ENCODE data around the gene DIS3L2. TPM values are rescaled to one million over a fixed set of nuclear protein-coding genes. Genes with fewer than 3 reads are reported as not detected.

Gene DIS3L2
- polyA plus RNA-seq, 1 experiment: 8.2 TPM

- no peak overlapping the region for H3K4me3 ChIP-seq (ENCODE audit: low read depth, low read length)
- ChIA-PET POLR2A (interaction anchor here (0.9 kb wide), 1 partner anchor 52 kb away, joined by 4 read pairs; the partner anchor contains the start of gene DIS3L2), CTCF (no interaction called here)
- peak overlapping the region; percentile 22 for H3K27ac ChIP-seq (ENCODE audit: low read depth, low read length)
- TF ChIP-seq, protein P1, sequence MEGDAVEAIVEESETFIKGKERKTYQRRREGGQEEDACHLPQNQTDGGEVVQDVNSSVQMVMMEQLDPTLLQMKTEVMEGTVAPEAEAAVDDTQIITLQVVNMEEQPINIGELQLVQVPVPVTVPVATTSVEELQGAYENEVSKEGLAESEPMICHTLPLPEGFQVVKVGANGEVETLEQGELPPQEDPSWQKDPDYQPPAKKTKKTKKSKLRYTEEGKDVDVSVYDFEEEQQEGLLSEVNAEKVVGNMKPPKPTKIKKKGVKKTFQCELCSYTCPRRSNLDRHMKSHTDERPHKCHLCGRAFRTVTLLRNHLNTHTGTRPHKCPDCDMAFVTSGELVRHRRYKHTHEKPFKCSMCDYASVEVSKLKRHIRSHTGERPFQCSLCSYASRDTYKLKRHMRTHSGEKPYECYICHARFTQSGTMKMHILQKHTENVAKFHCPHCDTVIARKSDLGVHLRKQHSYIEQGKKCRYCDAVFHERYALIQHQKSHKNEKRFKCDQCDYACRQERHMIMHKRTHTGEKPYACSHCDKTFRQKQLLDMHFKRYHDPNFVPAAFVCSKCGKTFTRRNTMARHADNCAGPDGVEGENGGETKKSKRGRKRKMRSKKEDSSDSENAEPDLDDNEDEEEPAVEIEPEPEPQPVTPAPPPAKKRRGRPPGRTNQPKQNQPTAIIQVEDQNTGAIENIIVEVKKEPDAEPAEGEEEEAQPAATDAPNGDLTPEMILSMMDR (IDR thresholded peaks at IDR 0.05; ENCODE audit: low read depth, low read length): no peak
- peak; percentile 91 for DNase-seq (ENCODE audit: low read depth, low spot score)
- H3K9me3 ChIP-seq (ENCODE audit: control insufficient read depth, insufficient read depth, low read length): no peaks in the 10 kb centered on the region
- no peaks in the 10 kb centered on the region for H3K27me3 ChIP-seq (ENCODE audit: control insufficient read depth, insufficient read depth, low read length)
These were observed 52.3 kb downstream of the DIS3L2 start for GRCh38 chr2:232013701-232014353.

- ChIA-PET CTCF (no interaction called here), POLR2A (no interaction called here)
- Histone ChIP-seq H3K9me3 (ENCODE audit: control insufficient read depth, insufficient read depth, low read length) (no peaks in the 10 kb centered on the region), H3K4me3 (ENCODE audit: low read depth, low read length) (no peak overlapping the region), H3K27me3 (ENCODE audit: control insufficient read depth, insufficient read depth, low read length) (no peaks in the 10 kb centered on the region), H3K27ac (ENCODE audit: low read depth, low read length) (no peak overlapping the region)
- TF ChIP-seq, protein P1 (IDR thresholded peaks at IDR 0.05; ENCODE audit: low read depth, low read length): no peak
- no peak for DNase-seq (ENCODE audit: low read depth, low spot score)
These were observed 53.2 kb downstream of the DIS3L2 start for GRCh38 chr2:232014681-232015080.

DNA sequence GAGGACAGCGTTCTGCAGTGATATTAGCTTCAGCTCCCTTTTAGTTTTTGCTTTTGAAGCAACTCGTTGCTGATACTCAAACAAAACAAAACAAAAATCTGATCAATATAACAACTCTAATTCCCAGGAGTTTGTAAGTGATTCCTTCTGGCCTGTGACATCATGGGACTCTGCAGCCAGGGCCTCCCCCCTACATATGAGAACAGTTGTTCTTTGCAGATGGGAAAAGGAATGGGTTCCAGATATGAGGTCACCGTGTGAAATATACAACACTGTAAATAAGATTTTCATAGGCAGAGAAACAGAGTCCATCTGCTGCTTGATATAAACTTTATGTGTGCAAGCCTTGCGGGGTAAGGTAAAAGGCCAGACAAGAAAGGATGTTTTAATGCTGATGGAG is 56.7 kb downstream of the DIS3L2 start:
- no peak overlapping the region for H3K27ac ChIP-seq (ENCODE audit: low read depth, low read length)
- ChIA-PET POLR2A (interaction anchor here (1.3 kb wide), 1 partner anchor 57 kb away, joined by 3 read pairs; the partner anchor contains the start of gene DIS3L2), CTCF (no interaction called here)
- no peaks in the 10 kb centered on the region for H3K9me3 ChIP-seq (ENCODE audit: control insufficient read depth, insufficient read depth, low read length)
- no peak overlapping the region for H3K4me3 ChIP-seq (ENCODE audit: low read depth, low read length)
- TF ChIP-seq, protein P1 (IDR thresholded peaks at IDR 0.05; ENCODE audit: low read depth, low read length): no peak
- DNase-seq (ENCODE audit: low read depth, low spot score): peak; percentile 18
- H3K27me3 ChIP-seq (ENCODE audit: control insufficient read depth, insufficient read depth, low read length): no peaks in the 10 kb centered on the region

DNA sequence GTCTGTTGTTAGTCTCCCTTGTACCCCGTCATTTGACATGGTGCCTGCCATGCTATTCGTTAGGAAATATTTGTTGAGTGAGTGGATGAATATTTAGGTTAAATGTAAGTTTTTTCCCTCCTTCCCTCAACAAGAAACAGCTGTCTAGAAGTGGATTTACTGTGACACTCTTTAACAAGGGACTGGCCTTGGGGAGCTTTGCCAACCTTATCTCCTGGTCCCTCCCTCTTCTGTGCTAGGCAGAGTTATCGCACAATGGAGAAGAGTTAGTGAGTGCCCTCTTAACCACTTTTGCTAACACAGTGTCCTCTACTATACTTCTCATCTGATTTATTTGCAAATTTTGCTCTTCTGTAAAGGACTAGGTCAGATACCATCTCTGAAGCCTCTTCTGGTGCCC is 61.2 kb downstream of the DIS3L2 start:
- TF ChIP-seq, protein P1 (IDR thresholded peaks at IDR 0.05; ENCODE audit: low read depth, low read length): no peak
- Histone ChIP-seq H3K27me3 (ENCODE audit: control insufficient read depth, insufficient read depth, low read length) (no peaks in the 10 kb centered on the region), H3K9me3 (ENCODE audit: control insufficient read depth, insufficient read depth, low read length) (no peaks in the 10 kb centered on the region), H3K4me3 (ENCODE audit: low read depth, low read length) (no peak overlapping the region), H3K27ac (ENCODE audit: low read depth, low read length) (no peak overlapping the region)
- ChIA-PET CTCF (interaction anchor here (0.7 kb wide), 1 partner anchor 304 kb away, joined by 3 read pairs; no protein-coding TSS in a partner anchor), POLR2A (no interaction called here)
- DNase-seq (ENCODE audit: low read depth, low spot score): no peak

GRCh38 chr2:232023426-232023825 is 61.9 kb downstream of the DIS3L2 start:
- ChIA-PET POLR2A (no interaction called here), CTCF (interaction anchor here (0.7 kb wide), 1 partner anchor 10 kb away, joined by 3 read pairs; no protein-coding TSS in a partner anchor)
- Histone ChIP-seq H3K27ac (ENCODE audit: low read depth, low read length) (no peak overlapping the region), H3K9me3 (ENCODE audit: control insufficient read depth, insufficient read depth, low read length) (no peaks in the 10 kb centered on the region), H3K27me3 (ENCODE audit: control insufficient read depth, insufficient read depth, low read length) (no peaks in the 10 kb centered on the region), H3K4me3 (ENCODE audit: low read depth, low read length) (no peak overlapping the region)
- DNase-seq (ENCODE audit: low read depth, low spot score): no peak
- TF ChIP-seq, protein P1 (IDR thresholded peaks at IDR 0.05; ENCODE audit: low read depth, low read length): no peak

All from AG04450 (cell line).